KOPT-K1 (cell line): ENCODE results near the gene FGD2.
"Not testable (repeated sequence)": the region's sequence is repeated elsewhere in the genome, so short reads cannot be mapped to it uniquely, and the experiment has no call there.

Experiments
- H3K27ac ChIP-seq: fragments of 200-600 bp; sonication (generic); 2 replicates; pipeline ENCODE4 v1.5.1; 2016; ENCODE audit warnings: antibody characterized with exemption, mild to moderate bottlenecking, low read depth, low read length; ENCODE audit not compliant: poor library complexity, severe bottlenecking
- H3K36me3 ChIP-seq: fragments of 200-600 bp; sonication (generic); 2 replicates; pipeline ENCODE4 v1.5.1; 2017; ENCODE audit warnings: antibody characterized with exemption, mild to moderate bottlenecking, low read length, moderate library complexity; ENCODE audit not compliant: insufficient read depth
- H3K9me3 ChIP-seq: fragments of 200-600 bp; sonication (generic); 2 replicates; pipeline ENCODE4 v1.5.1; 2017; ENCODE audit warnings: antibody characterized with exemption, low read length, mild to moderate bottlenecking; ENCODE audit not compliant: insufficient read depth, poor library complexity, severe bottlenecking

FGD2 gene

GRCh38 chr6:36978421-36979346 lies 26.8 kb upstream of the FGD2 start:
- H3K27ac ChIP-seq, result peak overlapping the region; percentile 8
- peaks cover 99% of the 10 kb centered on the region for H3K36me3 ChIP-seq
- H3K9me3 ChIP-seq, result no peaks in the 10 kb centered on the region

GRCh38 chr6:36979347-36979742 lies 26.1 kb upstream of the FGD2 start:
- Histone ChIP-seq H3K27ac (peak overlapping the region; percentile 8), H3K36me3 (peaks cover 97% of the 10 kb centered on the region), H3K9me3 (no peaks in the 10 kb centered on the region)

GRCh38 chr6:36980129-36980528 lies 25.3 kb upstream of the FGD2 start:
- Histone ChIP-seq H3K9me3 (no peaks in the 10 kb centered on the region), H3K27ac (peak overlapping the region; percentile 9), H3K36me3 (peaks cover 89% of the 10 kb centered on the region)

- Histone ChIP-seq H3K27ac (peak overlapping the region; percentile 9), H3K36me3 (peaks cover 80% of the 10 kb centered on the region), H3K9me3 (no peaks in the 10 kb centered on the region)
Measured at GRCh38 chr6:36980876-36981619, 24.4 kb upstream of the FGD2 start.

GRCh38 chr6:36983538-36983937 lies 21.9 kb upstream of the FGD2 start:
- Histone ChIP-seq H3K27ac (peak overlapping the region; percentile 97), H3K36me3 (peaks cover 55% of the 10 kb centered on the region), H3K9me3 (no peaks in the 10 kb centered on the region)

GRCh38 chr6:36984581-36985416 lies 20.7 kb upstream of the FGD2 start:
- peak overlapping the region; percentile 97 for H3K27ac ChIP-seq

GRCh38 chr6:36985417-36985807 lies 20.0 kb upstream of the FGD2 start:
- H3K27ac ChIP-seq, result peak overlapping the region; percentile 97

More at GRCh38 chr6:36984581-36985416, 20.7 kb upstream of the FGD2 start:
- Histone ChIP-seq H3K9me3 (no peaks in the 10 kb centered on the region), H3K36me3 (peaks cover 43% of the 10 kb centered on the region)

GRCh38 chr6:36985808-36986703 lies 19.4 kb upstream of the FGD2 start, which contains the start of gene MTCH1:
TSS of gene MTCH1 (minus strand) at chr6:36986196. CDS start at chr6:36986173, 23 bp downstream.
- Histone ChIP-seq H3K36me3 (peaks cover 30% of the 10 kb centered on the region), H3K9me3 (no peaks in the 10 kb centered on the region)

More at GRCh38 chr6:36985417-36985807, 20.0 kb upstream of the FGD2 start:
- Histone ChIP-seq H3K36me3 (peaks cover 36% of the 10 kb centered on the region), H3K9me3 (no peaks in the 10 kb centered on the region)

GRCh38 chr6:36986704-36987047 lies 18.8 kb upstream of the FGD2 start:
- Histone ChIP-seq H3K27ac (peak overlapping the region; percentile 97), H3K36me3 (peaks cover 24% of the 10 kb centered on the region), H3K9me3 (no peaks in the 10 kb centered on the region)

More at GRCh38 chr6:36985808-36986703, 19.4 kb upstream of the FGD2 start, which contains the start of gene MTCH1:
- H3K27ac ChIP-seq, result peak within 1 kb of the TSS; percentile 97

- Histone ChIP-seq H3K36me3 (no peaks in the 10 kb centered on the region), H3K27ac (no peak overlapping the region), H3K9me3 (no peaks in the 10 kb centered on the region)
Measured at GRCh38 chr6:36989264-36989663, 16.2 kb upstream of the FGD2 start.

- not testable (repeated sequence) for H3K27ac ChIP-seq, H3K9me3 ChIP-seq, H3K36me3 ChIP-seq
Measured at GRCh38 chr6:36990401-36990800, 15.1 kb upstream of the FGD2 start.

- Histone ChIP-seq H3K9me3 (no peaks in the 10 kb centered on the region), H3K27ac (no peak overlapping the region)
Measured at GRCh38 chr6:36997811-36998722, 7.4 kb upstream of the FGD2 start.

GRCh38 chr6:36998723-36999038 lies 6.8 kb upstream of the FGD2 start:
- H3K27ac ChIP-seq, result no peak overlapping the region
- H3K9me3 ChIP-seq, result no peaks in the 10 kb centered on the region

More at GRCh38 chr6:36997811-36998722, 7.4 kb upstream of the FGD2 start:
- no peaks in the 10 kb centered on the region for H3K36me3 ChIP-seq

More at GRCh38 chr6:36998723-36999038, 6.8 kb upstream of the FGD2 start:
- H3K36me3 ChIP-seq, result no peaks in the 10 kb centered on the region
